Measurements from ENCODE around the gene SLC25A10. TPM values are rescaled to one million over a fixed set of nuclear protein-coding genes. Genes with fewer than 3 reads are reported as not detected.
A peak's percentile ranks its signal among the peaks of the same experiment; 100 is the strongest.

SLC25A10 gene
- total RNA-seq, 1 donor from 2014 or later = 8.2 TPM

- TF ChIP-seq CTCF (IDR thresholded peaks at IDR 0.05; ENCODE audit: borderline replicate concordance) = no peak
- Histone ChIP-seq H3K9me3 (replicated peaks) (no peaks in the 10 kb centered on the region), H3K27ac (replicated peaks) (no peak overlapping the region), H3K27me3 (ENCODE audit: low read depth) (peaks cover 36% of the 10 kb centered on the region), H3K4me3 (no peak overlapping the region), H3K36me3 (no peaks in the 10 kb centered on the region), H3K4me1 (peaks cover 22% of the 10 kb centered on the region)
- DNase-seq = no peak
- intact Hi-C loops (cut with micrococcal nuclease) = no loop called here
Measured at GRCh38 chr17:81727324-81728031, 15.4 kb downstream of the SLC25A10 start.

- no peaks in the 10 kb centered on the region for H3K9me3 ChIP-seq (replicated peaks)
- DNase-seq = peak; percentile 83
- H3K4me3 ChIP-seq = no peak overlapping the region
- H3K27ac ChIP-seq (replicated peaks) = no peak overlapping the region
- peaks cover 58% of the 10 kb centered on the region for H3K27me3 ChIP-seq (ENCODE audit: low read depth)
- peak; percentile 95 for TF ChIP-seq CTCF (IDR thresholded peaks at IDR 0.05; ENCODE audit: borderline replicate concordance)
- no peaks in the 10 kb centered on the region for H3K36me3 ChIP-seq
- H3K4me1 ChIP-seq = peaks cover 25% of the 10 kb centered on the region
- intact Hi-C loops (cut with micrococcal nuclease) = no loop called here
Measured at GRCh38 chr17:81733507-81734404, 21.7 kb downstream of the SLC25A10 start.

GRCh38 chr17:81734405-81735263 is 22.6 kb downstream of the SLC25A10 start:
- intact Hi-C loops (cut with micrococcal nuclease) = no loop called here
- no peak overlapping the region for H3K4me3 ChIP-seq

GRCh38 chr17:81735264-81736102 is 23.4 kb downstream of the SLC25A10 start:
- no peak for DNase-seq
- peak overlapping the region; percentile 31 for H3K4me3 ChIP-seq
- H3K27ac ChIP-seq (replicated peaks) = no peak overlapping the region
- H3K36me3 ChIP-seq = no peaks in the 10 kb centered on the region
- no peak for TF ChIP-seq CTCF (IDR thresholded peaks at IDR 0.05; ENCODE audit: borderline replicate concordance)
- no peaks in the 10 kb centered on the region for H3K9me3 ChIP-seq (replicated peaks)
- H3K4me1 ChIP-seq = peaks cover 23% of the 10 kb centered on the region
- intact Hi-C loops (cut with micrococcal nuclease) = no loop called here
- peaks cover 44% of the 10 kb centered on the region for H3K27me3 ChIP-seq (ENCODE audit: low read depth)

More at GRCh38 chr17:81734405-81735263, 22.6 kb downstream of the SLC25A10 start:
- Histone ChIP-seq H3K36me3 (no peaks in the 10 kb centered on the region), H3K9me3 (replicated peaks) (no peaks in the 10 kb centered on the region), H3K27me3 (ENCODE audit: low read depth) (peaks cover 49% of the 10 kb centered on the region), H3K4me1 (peaks cover 25% of the 10 kb centered on the region), H3K27ac (replicated peaks) (no peak overlapping the region)
- no peak for TF ChIP-seq CTCF (IDR thresholded peaks at IDR 0.05; ENCODE audit: borderline replicate concordance)
- DNase-seq = no peak

All from left ventricle myocardium inferior (tissue), 1 donor.